Measurements from ENCODE around the gene FN1. TPM values are rescaled to one million over a fixed set of nuclear protein-coding genes. Genes with fewer than 3 reads are reported as not detected.

The FN1 gene
- total RNA-seq, 1 experiment from 2014 or later: 11.1 TPM

GRCh38 chr2:215362562-215362904, 73.3 kb downstream of the FN1 start:
- RAD21 ChIA-PET (ENCODE audit: low non-redundant PET in 1 of 2, low total read pairs in 2 of 2, uncharacterized antibody in 2 of 2, unreplicated experiment in 2 of 2): no interaction called here
- DNase-seq (ENCODE audit: low read depth, low spot score): no peak
- Histone ChIP-seq H3K9me3 (ENCODE audit: control insufficient read depth in 1 of 2, insufficient read depth in 1 of 2, low read depth in 1 of 2, low read length in 2 of 2) (no peaks in the 10 kb centered on the region), H3K9me2 (ENCODE audit: insufficient read depth) (no peaks in the 10 kb centered on the region), H3K27ac (ENCODE audit: low read depth, low read length) (no peak overlapping the region), H2AFZ (ENCODE audit: low read depth, low read length, poor library complexity, severe bottlenecking) (no peak overlapping the region), H3K9ac (ENCODE audit: low read length) (no peak overlapping the region), H3K4me1 (ENCODE audit: control insufficient read depth in 1 of 2, insufficient read depth in 2 of 2, low read length in 2 of 2) (no peaks in the 10 kb centered on the region), H3K36me3 (ENCODE audit: control insufficient read depth in 1 of 2, insufficient read depth in 2 of 2, low read length in 2 of 2) (peaks cover 0 to 11% of the 10 kb centered on the region in 2 experiments; a peak in 2 of 4 replicates), H3K79me2 (ENCODE audit: insufficient read depth, low read length) (no peaks in the 10 kb centered on the region), H3K4me2 (ENCODE audit: low read length) (no peak overlapping the region), H3K27me3 (ENCODE audit: insufficient read depth, low read length) (no peaks in the 10 kb centered on the region), H3K4me3 (replicated peaks in 1 of 2; ENCODE audit: low read depth in 1 of 2, low read length in 2 of 2) (no peak overlapping the region), H4K20me1 (ENCODE audit: insufficient read depth) (no peaks in the 10 kb centered on the region)
- POLR2A ChIA-PET: no interaction called here
- CTCF ChIA-PET: no interaction called here
- BruUV-seq (replicated peaks): no TSS peak
- no peak for TF ChIP-seq CEBPB (IDR thresholded peaks at IDR 0.05; ENCODE audit: low read depth)
- intact Hi-C loops (cut with micrococcal nuclease): no loop called here
- ATAC-seq: no peak

GRCh38 chr2:215361876-215362561, 73.8 kb downstream of the FN1 start:
- Histone ChIP-seq H3K36me3 (ENCODE audit: control insufficient read depth in 1 of 2, insufficient read depth in 2 of 2, low read length in 2 of 2) (peaks cover 0 to 11% of the 10 kb centered on the region in 2 experiments; a peak in 2 of 4 replicates), H3K9me2 (ENCODE audit: insufficient read depth) (no peaks in the 10 kb centered on the region), H3K9me3 (ENCODE audit: control insufficient read depth in 1 of 2, insufficient read depth in 1 of 2, low read depth in 1 of 2, low read length in 2 of 2) (no peaks in the 10 kb centered on the region), H2AFZ (ENCODE audit: low read depth, low read length, poor library complexity, severe bottlenecking) (no peak overlapping the region), H3K9ac (ENCODE audit: low read length) (no peak overlapping the region), H3K4me1 (ENCODE audit: control insufficient read depth in 1 of 2, insufficient read depth in 2 of 2, low read length in 2 of 2) (no peaks in the 10 kb centered on the region), H3K79me2 (ENCODE audit: insufficient read depth, low read length) (no peaks in the 10 kb centered on the region), H4K20me1 (ENCODE audit: insufficient read depth) (no peaks in the 10 kb centered on the region), H3K27ac (ENCODE audit: low read depth, low read length) (no peak overlapping the region), H3K4me3 (replicated peaks in 1 of 2; ENCODE audit: low read depth in 1 of 2, low read length in 2 of 2) (no peak overlapping the region), H3K27me3 (ENCODE audit: insufficient read depth, low read length) (no peaks in the 10 kb centered on the region), H3K4me2 (ENCODE audit: low read length) (no peak overlapping the region)
- intact Hi-C loops (cut with micrococcal nuclease): no loop called here
- TF ChIP-seq SP1 (IDR thresholded peaks at IDR 0.05; ENCODE audit: low read depth) (no peak), MAX (IDR thresholded peaks at IDR 0.05) (no peak), ZBTB33 (IDR thresholded peaks at IDR 0.05; ENCODE audit: extremely low read depth, insufficient replicate concordance, low read length) (no peak), YY1 (IDR thresholded peaks at IDR 0.05; ENCODE audit: extremely low read depth, insufficient replicate concordance, low read depth, low read length) (no peak), RAD21 (IDR thresholded peaks at IDR 0.05; ENCODE audit: low read depth) (no peak), SIN3A (IDR thresholded peaks at IDR 0.05; ENCODE audit: low read depth) (no peak), POLR2AphosphoS5 (IDR thresholded peaks at IDR 0.05; ENCODE audit: low read depth, low read length) (no peak)
- ChIA-PET POLR2A (no interaction called here), RAD21 (ENCODE audit: low non-redundant PET in 1 of 2, low total read pairs in 2 of 2, uncharacterized antibody in 2 of 2, unreplicated experiment in 2 of 2) (no interaction called here), CTCF (no interaction called here)
- no peak for DNase-seq (ENCODE audit: low read depth, low spot score)
- ATAC-seq: no peak
- BruUV-seq (replicated peaks): no TSS peak
